MM.1S (cell line): Measurements from ENCODE around the gene TTLL5.

Experiments used
- DNase-seq: peaks from one replicate; pipeline ENCODE4 v3.0.0-alpha.2; 2015
- H2AFZ ChIP-seq: fragments of 300-600 bp; sonication (generic); 2 replicates; pipeline ENCODE4 v1.6.0; 2016; ENCODE audit warnings: antibody characterized with exemption, low read length
- H3F3A ChIP-seq: fragments of 300-600 bp; sonication (generic); 2 replicates; pipeline ENCODE4 v1.6.1; 2016; ENCODE audit warnings: mild to moderate bottlenecking, antibody characterized with exemption, low read length, moderate library complexity, mixed read lengths; ENCODE audit not compliant: insufficient read depth
- H3K27ac ChIP-seq: fragments of 300-600 bp; sonication (generic); 2 replicates; pipeline ENCODE4 v1.5.1; 2016; ENCODE audit warnings: mild to moderate bottlenecking, low read length
- H3K27me3 ChIP-seq: fragments of 300-600 bp; sonication (generic); replicated peaks from 2 replicates; pipeline ENCODE4 v1.6.0; 2016; ENCODE audit warnings: low read length; ENCODE audit not compliant: insufficient read depth
- H3K36me3 ChIP-seq: fragments of 300-600 bp; sonication (generic); replicated peaks from 2 replicates; pipeline ENCODE4 v1.6.1; 2016; ENCODE audit warnings: mild to moderate bottlenecking, low read length, mixed read lengths; ENCODE audit not compliant: insufficient read depth
- H3K4me1 ChIP-seq: fragments of 300-600 bp; sonication (generic); 2 replicates; pipeline ENCODE4 v1.6.1; 2016; ENCODE audit warnings: low read length, mixed read lengths
- H3K4me2 ChIP-seq: fragments of 300-600 bp; sonication (generic); 2 replicates; pipeline ENCODE4 v1.6.0; 2016; ENCODE audit warnings: low read depth, low read length
- H3K4me3 ChIP-seq: fragments of 300-600 bp; sonication (generic); 2 replicates; pipeline ENCODE4 v1.5.1; 2016; ENCODE audit warnings: low read length, mixed read lengths
- H3K79me2 ChIP-seq: fragments of 300-600 bp; sonication (generic); 2 replicates; pipeline ENCODE4 v1.6.1; 2016; ENCODE audit warnings: mixed run types, low read length, mixed read lengths
- H3K9ac ChIP-seq: fragments of 300-600 bp; sonication (generic); 2 replicates; pipeline ENCODE4 v1.6.1; 2016; ENCODE audit warnings: low read length, mixed read lengths
- H3K9me2 ChIP-seq: fragments of 300-600 bp; sonication (generic); replicated peaks from 2 replicates; pipeline ENCODE4 v1.6.1; 2016; ENCODE audit warnings: mild to moderate bottlenecking, low read length, mixed read lengths; ENCODE audit not compliant: insufficient read depth
- H3K9me3 ChIP-seq: fragments of 300-600 bp; sonication (generic); replicated peaks from 2 replicates; pipeline ENCODE4 v1.6.1; 2016; ENCODE audit warnings: mild to moderate bottlenecking, low read length, mixed read lengths; ENCODE audit not compliant: insufficient read depth
- H4K20me1 ChIP-seq: fragments of 300-600 bp; sonication (generic); 2 replicates; pipeline ENCODE4 v1.6.1; 2016; ENCODE audit warnings: mild to moderate bottlenecking, low read length, moderate library complexity, mixed read lengths; ENCODE audit not compliant: insufficient read depth
- EZH2 ChIP-seq: fragments of 300-600 bp; sonication (generic); optimal IDR thresholded peaks from 2 replicates; pipeline ENCODE3; 2017; ENCODE audit warnings: low read depth, mild to moderate bottlenecking, antibody characterized with exemption, low read length, mixed read lengths
- EZH2phosphoT487 ChIP-seq: fragments of 300-600 bp; sonication (generic); IDR thresholded peaks from 2 replicates; pipeline ENCODE4 v1.6.1; 2018; ENCODE audit warnings: antibody characterized with exemption, low read length
- TF ChIP-seq, protein P1 (sequence below): fragments of 300-600 bp; sonication (generic); IDR thresholded peaks from 2 replicates; pipeline ENCODE4 v1.5.1; 2016; ENCODE audit warnings: antibody characterized with exemption, low read length, mixed read lengths

The TTLL5 gene

GRCh38 chr14:75806352-75806832 is 145.3 kb downstream of the TTLL5 start:
- no peaks in the 10 kb centered on the region for H4K20me1 ChIP-seq
- no peaks in the 10 kb centered on the region for H3K27me3 ChIP-seq
- H3K9ac ChIP-seq, result no peak overlapping the region
- no peaks in the 10 kb centered on the region for H3K9me2 ChIP-seq
- H3K27ac ChIP-seq, result no peak overlapping the region
- no peaks in the 10 kb centered on the region for H3F3A ChIP-seq
- no peaks in the 10 kb centered on the region for H3K79me2 ChIP-seq
- H3K36me3 ChIP-seq, result no peaks in the 10 kb centered on the region
- no peak for TF ChIP-seq EZH2phosphoT487
- TF ChIP-seq, protein P1, sequence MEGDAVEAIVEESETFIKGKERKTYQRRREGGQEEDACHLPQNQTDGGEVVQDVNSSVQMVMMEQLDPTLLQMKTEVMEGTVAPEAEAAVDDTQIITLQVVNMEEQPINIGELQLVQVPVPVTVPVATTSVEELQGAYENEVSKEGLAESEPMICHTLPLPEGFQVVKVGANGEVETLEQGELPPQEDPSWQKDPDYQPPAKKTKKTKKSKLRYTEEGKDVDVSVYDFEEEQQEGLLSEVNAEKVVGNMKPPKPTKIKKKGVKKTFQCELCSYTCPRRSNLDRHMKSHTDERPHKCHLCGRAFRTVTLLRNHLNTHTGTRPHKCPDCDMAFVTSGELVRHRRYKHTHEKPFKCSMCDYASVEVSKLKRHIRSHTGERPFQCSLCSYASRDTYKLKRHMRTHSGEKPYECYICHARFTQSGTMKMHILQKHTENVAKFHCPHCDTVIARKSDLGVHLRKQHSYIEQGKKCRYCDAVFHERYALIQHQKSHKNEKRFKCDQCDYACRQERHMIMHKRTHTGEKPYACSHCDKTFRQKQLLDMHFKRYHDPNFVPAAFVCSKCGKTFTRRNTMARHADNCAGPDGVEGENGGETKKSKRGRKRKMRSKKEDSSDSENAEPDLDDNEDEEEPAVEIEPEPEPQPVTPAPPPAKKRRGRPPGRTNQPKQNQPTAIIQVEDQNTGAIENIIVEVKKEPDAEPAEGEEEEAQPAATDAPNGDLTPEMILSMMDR, result no peak
- no peak for TF ChIP-seq EZH2
- no peak overlapping the region for H2AFZ ChIP-seq
- no peaks in the 10 kb centered on the region for H3K9me3 ChIP-seq
- H3K4me1 ChIP-seq, result no peaks in the 10 kb centered on the region
- H3K4me2 ChIP-seq, result no peak overlapping the region
- DNase-seq, result no peak
- no peak overlapping the region for H3K4me3 ChIP-seq

DNA sequence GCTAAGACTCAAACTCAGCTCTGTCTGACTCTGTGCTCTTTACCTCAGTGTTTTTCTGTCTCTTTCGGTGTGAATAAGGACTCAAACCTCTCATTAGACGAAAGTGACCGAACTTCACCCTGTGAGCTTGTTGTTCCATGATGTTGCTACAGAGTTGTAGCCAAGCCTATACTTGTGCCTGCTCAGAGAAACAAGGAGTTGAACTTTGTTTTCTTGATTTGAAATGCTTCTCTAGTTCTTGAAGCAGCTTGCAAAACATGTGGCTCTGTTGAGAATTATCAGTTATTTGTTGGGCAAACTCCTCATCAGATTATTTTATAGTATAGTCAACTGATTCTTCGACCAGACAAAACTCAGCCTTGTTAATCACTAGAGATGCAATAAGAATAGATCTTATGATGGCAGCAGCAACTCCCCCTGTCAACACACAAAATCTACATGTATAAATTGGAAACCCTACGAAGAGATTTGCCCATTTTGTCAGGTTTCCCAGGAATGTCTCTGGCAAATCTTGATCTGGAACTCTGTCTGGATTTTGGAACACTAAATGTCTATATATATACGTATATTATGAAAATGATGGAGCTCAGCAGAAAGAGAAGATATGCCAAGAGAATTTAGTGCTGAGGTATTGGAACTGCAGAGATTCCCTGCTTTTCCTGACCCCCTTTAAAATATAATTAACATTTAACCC is 146.8 kb downstream of the TTLL5 start:
- H3F3A ChIP-seq, result no peaks in the 10 kb centered on the region
- H3K27me3 ChIP-seq, result no peaks in the 10 kb centered on the region
- no peak for DNase-seq
- H4K20me1 ChIP-seq, result no peaks in the 10 kb centered on the region
- no peaks in the 10 kb centered on the region for H3K9me3 ChIP-seq
- H3K4me1 ChIP-seq, result no peaks in the 10 kb centered on the region
- H2AFZ ChIP-seq, result no peak overlapping the region
- H3K36me3 ChIP-seq, result no peaks in the 10 kb centered on the region
- no peaks in the 10 kb centered on the region for H3K9me2 ChIP-seq
- no peak overlapping the region for H3K9ac ChIP-seq
- no peaks in the 10 kb centered on the region for H3K79me2 ChIP-seq
- H3K4me3 ChIP-seq, result no peak overlapping the region
- no peak overlapping the region for H3K4me2 ChIP-seq
- no peak overlapping the region for H3K27ac ChIP-seq
- no peak for TF ChIP-seq EZH2phosphoT487
- no peak for TF ChIP-seq EZH2
- TF ChIP-seq, protein P1, result no peak

- Histone ChIP-seq H3K27ac (no peak overlapping the region), H3K36me3 (no peaks in the 10 kb centered on the region), H3K9me2 (no peaks in the 10 kb centered on the region), H3K4me1 (no peaks in the 10 kb centered on the region), H3K79me2 (no peaks in the 10 kb centered on the region), H3K4me2 (no peak overlapping the region), H4K20me1 (no peaks in the 10 kb centered on the region), H2AFZ (no peak overlapping the region), H3K27me3 (no peaks in the 10 kb centered on the region), H3F3A (no peaks in the 10 kb centered on the region), H3K4me3 (no peak overlapping the region), H3K9me3 (no peaks in the 10 kb centered on the region), H3K9ac (no peak overlapping the region)
- no peak for DNase-seq
- TF ChIP-seq, protein P1, result no peak
- no peak for TF ChIP-seq EZH2
- TF ChIP-seq EZH2phosphoT487, result no peak
Measured at GRCh38 chr14:75811136-75811829, 150.2 kb downstream of the TTLL5 start.
